ENCODE data around the gene MRPS27. TPM values are rescaled to one million over a fixed set of nuclear protein-coding genes. Genes with fewer than 3 reads are reported as not detected.

Gene MRPS27
- total RNA-seq, 1 experiment from 2014 or later: 61.2 TPM

- Mint-ChIP-seq H3K9me3 (ENCODE audit: low read depth, unreplicated experiment) (peaks cover 10% of the 10 kb centered on the region), H3K4me1 (ENCODE audit: low read depth, unreplicated experiment) (no peaks in the 10 kb centered on the region), H3K36me3 (ENCODE audit: insufficient read depth, unreplicated experiment) (no peaks in the 10 kb centered on the region), H3K27me3 (ENCODE audit: unreplicated experiment) (no peaks in the 10 kb centered on the region), H3K27ac (ENCODE audit: unreplicated experiment) (no peak overlapping the region), H3K4me3 (ENCODE audit: low read depth, unreplicated experiment) (no peak overlapping the region)
- intact Hi-C loops (cut with micrococcal nuclease; ENCODE audit: unreplicated experiment): no loop called here
- no TSS peak for BruUV-seq (replicated peaks)
- no peak for DNase-seq
- CTCF ChIA-PET: no interaction called here
- TF ChIP-seq, protein P1, sequence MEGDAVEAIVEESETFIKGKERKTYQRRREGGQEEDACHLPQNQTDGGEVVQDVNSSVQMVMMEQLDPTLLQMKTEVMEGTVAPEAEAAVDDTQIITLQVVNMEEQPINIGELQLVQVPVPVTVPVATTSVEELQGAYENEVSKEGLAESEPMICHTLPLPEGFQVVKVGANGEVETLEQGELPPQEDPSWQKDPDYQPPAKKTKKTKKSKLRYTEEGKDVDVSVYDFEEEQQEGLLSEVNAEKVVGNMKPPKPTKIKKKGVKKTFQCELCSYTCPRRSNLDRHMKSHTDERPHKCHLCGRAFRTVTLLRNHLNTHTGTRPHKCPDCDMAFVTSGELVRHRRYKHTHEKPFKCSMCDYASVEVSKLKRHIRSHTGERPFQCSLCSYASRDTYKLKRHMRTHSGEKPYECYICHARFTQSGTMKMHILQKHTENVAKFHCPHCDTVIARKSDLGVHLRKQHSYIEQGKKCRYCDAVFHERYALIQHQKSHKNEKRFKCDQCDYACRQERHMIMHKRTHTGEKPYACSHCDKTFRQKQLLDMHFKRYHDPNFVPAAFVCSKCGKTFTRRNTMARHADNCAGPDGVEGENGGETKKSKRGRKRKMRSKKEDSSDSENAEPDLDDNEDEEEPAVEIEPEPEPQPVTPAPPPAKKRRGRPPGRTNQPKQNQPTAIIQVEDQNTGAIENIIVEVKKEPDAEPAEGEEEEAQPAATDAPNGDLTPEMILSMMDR (IDR thresholded peaks at IDR 0.05; ENCODE audit: unreplicated experiment): no peak
Observed at GRCh38 chr5:72194846-72195245, 125.2 kb downstream of the MRPS27 start.

- TF ChIP-seq, protein P1 (IDR thresholded peaks at IDR 0.05; ENCODE audit: unreplicated experiment): no peak
- DNase-seq: no peak
- CTCF ChIA-PET: no interaction called here
- BruUV-seq (replicated peaks): no TSS peak
- H3K27ac Mint-ChIP-seq (ENCODE audit: unreplicated experiment): no peak overlapping the region
- peaks cover 10% of the 10 kb centered on the region for H3K9me3 Mint-ChIP-seq (ENCODE audit: low read depth, unreplicated experiment)
- H3K27me3 Mint-ChIP-seq (ENCODE audit: unreplicated experiment): no peaks in the 10 kb centered on the region
- peaks cover 4% of the 10 kb centered on the region for H3K36me3 Mint-ChIP-seq (ENCODE audit: insufficient read depth, unreplicated experiment)
- no peaks in the 10 kb centered on the region for H3K4me1 Mint-ChIP-seq (ENCODE audit: low read depth, unreplicated experiment)
- H3K4me3 Mint-ChIP-seq (ENCODE audit: low read depth, unreplicated experiment): no peak overlapping the region
- intact Hi-C loops (cut with micrococcal nuclease; ENCODE audit: unreplicated experiment): no loop called here
Observed at GRCh38 chr5:72191404-72191803, 128.6 kb downstream of the MRPS27 start.

DNA sequence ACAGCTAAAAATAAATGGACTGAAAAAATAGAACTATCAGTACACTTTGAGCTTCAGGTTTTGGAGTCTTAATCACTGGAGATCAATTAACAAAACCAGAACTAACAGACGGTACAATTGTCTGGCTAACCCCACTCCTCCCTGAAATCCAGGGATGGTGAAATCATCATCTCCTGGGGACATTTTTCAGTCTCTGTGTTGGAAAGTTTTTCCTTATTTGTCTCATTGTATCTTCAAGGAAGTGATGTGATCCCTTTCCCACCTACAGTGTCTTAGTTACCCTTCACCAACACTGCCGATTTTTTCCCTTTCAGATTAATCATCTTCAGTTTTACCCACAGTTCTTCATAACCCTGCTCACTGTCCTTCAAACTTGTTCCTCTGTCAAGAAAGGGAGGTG lies 130.9 kb downstream of the MRPS27 start:
- Mint-ChIP-seq H3K4me3 (ENCODE audit: low read depth, unreplicated experiment) (no peak overlapping the region), H3K4me1 (ENCODE audit: low read depth, unreplicated experiment) (no peaks in the 10 kb centered on the region), H3K27ac (ENCODE audit: unreplicated experiment) (no peak overlapping the region), H3K36me3 (ENCODE audit: insufficient read depth, unreplicated experiment) (peaks cover 4% of the 10 kb centered on the region), H3K9me3 (ENCODE audit: low read depth, unreplicated experiment) (no peaks in the 10 kb centered on the region), H3K27me3 (ENCODE audit: unreplicated experiment) (no peaks in the 10 kb centered on the region)
- no peak for DNase-seq
- TF ChIP-seq, protein P1 (IDR thresholded peaks at IDR 0.05; ENCODE audit: unreplicated experiment): no peak
- BruUV-seq (replicated peaks): no TSS peak
- intact Hi-C loops (cut with micrococcal nuclease; ENCODE audit: unreplicated experiment): no loop called here
- CTCF ChIA-PET: no interaction called here

- H3K27ac Mint-ChIP-seq (ENCODE audit: unreplicated experiment): no peak overlapping the region
- no TSS peak for BruUV-seq (replicated peaks)
- CTCF ChIA-PET: no interaction called here
- no peaks in the 10 kb centered on the region for H3K4me1 Mint-ChIP-seq (ENCODE audit: low read depth, unreplicated experiment)
- H3K27me3 Mint-ChIP-seq (ENCODE audit: unreplicated experiment): no peaks in the 10 kb centered on the region
- TF ChIP-seq, protein P1 (IDR thresholded peaks at IDR 0.05; ENCODE audit: unreplicated experiment): no peak
- DNase-seq: no peak
- intact Hi-C loops (cut with micrococcal nuclease; ENCODE audit: unreplicated experiment): no loop called here
- H3K36me3 Mint-ChIP-seq (ENCODE audit: insufficient read depth, unreplicated experiment): peaks cover 4% of the 10 kb centered on the region
- H3K4me3 Mint-ChIP-seq (ENCODE audit: low read depth, unreplicated experiment): no peak overlapping the region
- H3K9me3 Mint-ChIP-seq (ENCODE audit: low read depth, unreplicated experiment): no peaks in the 10 kb centered on the region
Observed at GRCh38 chr5:72188166-72188565, 131.9 kb downstream of the MRPS27 start.

All from Calu3 (cell line).